OCI-M2 (cell line): ENCODE data around the gene ZMYND11.
"Not testable (repeated sequence)": the region's sequence is repeated elsewhere in the genome, so short reads cannot be mapped to it uniquely, and the experiment has no call there.

Experiments
- DNase-seq: peaks from one replicate; lab custom pipeline; 2025; ENCODE audit not compliant: unreplicated experiment; lab: John Stamatoyannopoulos, UW

The ZMYND11 gene

GRCh38 chr10:279232-279631 lies 144.0 kb downstream of the ZMYND11 start:
- DNase-seq, result no peak

DNA sequence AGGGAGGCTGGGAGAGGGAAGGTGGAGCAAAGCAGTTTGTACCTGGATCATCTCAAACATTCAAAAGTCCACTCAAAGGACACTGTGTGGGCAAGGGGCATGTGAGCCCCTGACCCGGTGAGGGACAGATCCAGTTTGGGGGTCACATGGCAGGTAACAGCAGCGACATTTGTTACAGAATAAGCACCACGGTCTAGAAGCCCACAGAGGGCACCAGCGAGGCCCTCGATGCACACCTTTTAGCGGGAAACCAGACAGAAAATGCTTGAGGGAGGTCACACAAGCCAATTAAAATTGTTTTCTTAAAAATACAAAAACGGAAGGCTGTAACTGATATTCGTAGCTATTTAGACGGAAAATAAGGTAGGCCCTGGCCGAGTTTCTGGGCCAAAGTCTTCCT lies 144.4 kb downstream of the ZMYND11 start:
- no peak for DNase-seq

DNA sequence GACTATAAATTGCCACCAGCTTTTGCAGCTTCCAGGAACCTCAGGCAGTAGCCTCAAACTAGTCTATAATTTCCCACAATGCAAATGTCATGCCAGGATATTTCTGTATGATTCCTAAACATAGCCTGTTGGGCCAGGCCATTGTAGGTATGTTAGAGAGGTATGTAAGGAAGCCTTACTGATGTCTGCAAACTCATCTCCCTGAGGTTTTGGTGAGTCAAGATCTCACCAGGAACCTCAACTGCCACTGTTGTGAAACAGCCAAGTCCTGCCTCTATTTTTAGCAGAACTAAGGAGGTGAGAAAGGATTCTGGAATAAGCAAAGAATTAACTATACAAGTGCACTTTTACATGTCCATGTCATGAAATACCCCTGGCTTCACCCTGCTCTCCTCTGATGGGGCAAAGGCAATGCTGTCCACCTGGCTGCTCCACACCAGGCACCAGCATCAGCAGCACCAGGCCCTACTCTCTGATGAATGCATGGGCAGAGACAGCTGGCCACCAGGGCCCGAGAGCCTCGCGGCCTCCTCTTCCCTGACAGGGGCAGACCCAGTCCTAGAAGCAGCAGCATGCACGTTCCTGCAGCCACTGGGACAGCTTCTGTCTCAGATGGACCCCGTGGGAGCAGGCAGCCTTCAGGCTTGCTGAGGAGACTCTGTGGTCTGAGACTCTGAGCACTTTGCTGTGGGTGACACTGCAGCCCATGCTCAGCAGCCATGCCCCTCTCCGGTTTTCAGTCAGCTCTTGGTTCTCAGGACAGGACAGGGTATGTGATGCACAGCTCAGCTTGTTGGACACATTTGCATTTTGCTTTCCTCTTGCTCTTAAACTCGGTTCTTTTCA lies 147.3 kb downstream of the ZMYND11 start:
- no peak for DNase-seq

GRCh38 chr10:283140-283479 lies 147.9 kb downstream of the ZMYND11 start:
- no peak for DNase-seq

- DNase-seq, result no peak
Measured at GRCh38 chr10:283916-284356, 148.7 kb downstream of the ZMYND11 start.

DNA sequence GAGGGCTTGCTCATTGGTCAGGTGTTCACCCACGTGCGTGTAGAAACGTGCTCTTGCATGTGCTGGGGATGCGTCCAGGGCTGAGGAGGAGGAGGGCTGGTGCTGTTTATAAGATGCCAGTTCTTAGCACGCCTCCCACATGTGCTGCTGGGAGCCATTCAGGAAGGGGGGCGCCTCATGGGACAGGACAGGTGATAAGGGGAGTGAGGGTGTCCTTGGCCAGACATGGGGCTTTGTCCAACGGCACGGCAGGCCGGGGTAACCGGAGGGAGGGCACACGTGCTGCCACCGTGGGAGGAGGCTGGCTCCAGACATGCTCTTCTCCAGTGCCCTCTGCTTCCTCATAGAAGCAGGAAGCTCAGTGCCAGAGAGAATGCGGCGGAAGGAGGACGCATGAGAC lies 150.0 kb downstream of the ZMYND11 start:
- DNase-seq, result no peak

GRCh38 chr10:287026-287709 lies 151.9 kb downstream of the ZMYND11 start:
- no peak for DNase-seq

DNA sequence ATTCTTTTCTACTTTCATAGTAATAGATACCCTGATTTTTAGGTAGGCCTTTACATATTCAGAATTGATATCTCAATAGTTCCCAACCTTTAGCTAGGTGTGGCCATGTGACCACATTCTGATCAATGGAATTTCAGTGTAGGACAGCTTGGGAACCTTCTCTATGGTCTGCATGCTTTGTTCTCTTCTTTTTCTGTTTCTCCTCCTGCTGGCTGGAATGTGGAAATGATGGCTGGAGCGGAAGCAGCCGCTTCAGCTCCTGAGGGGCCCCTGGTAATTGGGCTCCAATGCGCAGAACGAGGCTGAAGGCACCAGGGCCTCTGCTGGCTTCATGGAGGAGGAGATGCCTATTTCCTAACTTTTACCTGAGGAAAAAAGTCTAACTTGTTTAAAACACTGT lies 152.6 kb downstream of the ZMYND11 start:
- no peak for DNase-seq

DNA sequence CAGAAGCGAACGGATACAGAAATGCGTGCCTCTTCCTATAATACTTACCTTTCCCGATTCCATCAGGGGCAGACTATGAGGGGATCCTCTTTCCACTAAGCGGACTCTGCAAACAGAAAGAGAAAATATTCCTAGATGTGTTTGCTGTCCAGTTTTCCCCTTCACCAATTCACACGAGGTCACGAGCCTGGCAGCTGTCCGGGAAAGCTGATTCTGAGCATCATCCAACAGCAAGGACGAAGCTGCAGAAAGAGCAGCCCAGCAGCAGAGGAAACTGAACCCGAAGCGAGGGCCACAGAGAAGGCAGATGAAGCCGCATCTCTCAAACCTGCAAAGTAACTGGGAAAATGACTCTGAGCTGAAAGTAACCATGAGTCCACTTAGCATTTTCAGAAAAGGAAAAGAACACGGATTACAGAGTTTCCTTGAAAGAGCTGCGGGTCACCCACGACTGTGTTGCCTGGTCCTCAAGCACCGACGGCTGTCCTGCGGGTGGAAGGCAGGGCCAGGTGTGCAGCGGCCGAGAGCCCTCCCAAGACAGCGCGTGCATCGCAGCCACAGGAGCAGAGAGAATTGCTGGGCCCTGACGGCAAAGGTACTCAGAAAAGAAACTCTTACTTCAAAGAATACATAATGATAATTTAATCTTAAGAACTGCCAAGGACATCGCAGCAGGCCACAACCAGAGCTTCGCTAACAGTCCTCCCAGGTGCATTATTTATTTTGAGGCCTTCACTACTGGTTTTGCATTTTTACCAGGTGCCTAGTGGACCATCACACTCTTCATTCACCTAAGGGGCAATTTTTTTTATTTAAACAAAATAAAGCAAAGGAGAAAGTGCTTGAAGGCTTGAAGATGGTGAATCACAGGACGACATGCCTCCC lies 153.3 kb downstream of the ZMYND11 start:
- DNase-seq, result no peak

GRCh38 chr10:289581-289980 lies 154.3 kb downstream of the ZMYND11 start:
- DNase-seq, result no peak

- DNase-seq, result no peak
Measured at GRCh38 chr10:290026-290725, 154.9 kb downstream of the ZMYND11 start.

DNA sequence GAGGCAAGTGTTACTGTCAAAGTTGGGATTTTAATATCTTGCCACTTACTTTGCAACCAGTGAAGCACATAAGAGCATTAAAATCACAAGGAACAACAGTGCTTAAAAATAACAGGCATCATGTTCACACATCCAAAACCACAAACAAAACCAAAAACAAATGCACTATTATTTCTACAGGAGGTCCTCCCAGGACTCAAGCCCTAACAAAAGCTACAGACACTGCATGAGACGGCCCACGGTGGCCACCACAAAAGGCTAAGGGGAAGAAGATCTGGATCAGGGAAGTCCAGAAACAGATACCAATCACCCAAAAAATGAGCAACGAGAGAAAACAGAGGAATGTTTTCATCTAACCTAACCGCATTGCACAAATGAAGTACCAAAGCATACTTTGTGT lies 158.4 kb downstream of the ZMYND11 start:
- no peak for DNase-seq

GRCh38 chr10:297567-297966 lies 162.3 kb downstream of the ZMYND11 start:
- no peak for DNase-seq

DNA sequence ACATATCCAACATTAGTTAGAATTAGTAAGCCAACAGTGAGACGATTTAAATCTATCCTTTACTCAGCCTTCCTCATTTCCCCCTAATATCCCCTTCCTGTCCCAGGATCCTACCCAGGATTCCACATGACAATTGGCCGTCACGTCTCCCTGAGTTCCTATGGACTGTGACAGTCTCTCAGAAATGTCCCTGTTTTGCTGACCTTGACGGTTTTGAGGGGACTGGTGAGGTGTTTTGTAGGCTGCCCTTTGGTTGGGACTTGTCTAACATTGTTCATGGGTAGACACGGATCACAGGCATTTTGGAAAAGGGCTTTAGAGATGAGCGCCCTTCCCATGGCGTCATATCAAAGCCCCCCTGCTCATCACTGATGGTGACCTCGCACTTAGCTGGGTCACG lies 162.8 kb downstream of the ZMYND11 start:
- DNase-seq, result no peak

DNA sequence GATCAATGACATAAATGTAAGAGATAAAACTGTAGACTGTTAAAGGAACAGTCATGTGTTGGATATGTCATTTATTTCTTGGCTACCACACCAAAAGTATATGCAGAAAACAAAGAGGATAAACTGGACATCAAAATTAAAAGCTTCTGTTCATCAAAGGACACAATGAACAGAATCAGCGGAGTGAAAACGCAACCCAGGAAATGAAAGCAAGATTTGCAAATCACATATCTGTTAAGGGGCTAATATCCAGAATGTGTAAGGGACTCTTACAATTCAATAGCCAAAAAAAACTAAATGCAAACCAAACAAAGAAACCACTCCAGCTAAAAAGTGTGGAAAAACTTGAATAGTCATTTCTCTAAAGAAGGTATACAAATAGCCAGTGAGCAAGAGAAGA lies 164.3 kb downstream of the ZMYND11 start:
- no peak for DNase-seq

GRCh38 chr10:299969-300368 lies 164.7 kb downstream of the ZMYND11 start:
- DNase-seq, result no peak

DNA sequence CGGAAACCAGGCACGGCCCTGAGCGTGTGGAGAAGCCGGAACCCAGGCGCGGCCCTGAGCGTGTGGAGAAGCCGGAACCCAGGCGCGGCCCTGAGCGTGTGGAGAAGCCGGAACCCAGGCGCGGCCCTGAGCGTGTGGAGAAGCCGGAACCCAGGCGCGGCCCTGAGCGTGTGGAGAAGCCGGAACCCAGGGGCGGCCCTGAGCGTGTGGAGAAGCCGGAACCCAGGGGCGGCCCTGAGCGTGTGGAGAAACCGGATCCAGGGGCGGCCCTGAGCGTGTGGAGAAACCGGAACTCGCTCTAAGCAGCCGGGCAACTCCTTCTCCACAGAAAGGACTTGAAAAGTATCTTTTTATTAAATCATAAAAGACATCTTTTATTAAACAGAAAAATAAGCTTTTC lies 165.3 kb downstream of the ZMYND11 start:
- not testable (repeated sequence) for DNase-seq

DNA sequence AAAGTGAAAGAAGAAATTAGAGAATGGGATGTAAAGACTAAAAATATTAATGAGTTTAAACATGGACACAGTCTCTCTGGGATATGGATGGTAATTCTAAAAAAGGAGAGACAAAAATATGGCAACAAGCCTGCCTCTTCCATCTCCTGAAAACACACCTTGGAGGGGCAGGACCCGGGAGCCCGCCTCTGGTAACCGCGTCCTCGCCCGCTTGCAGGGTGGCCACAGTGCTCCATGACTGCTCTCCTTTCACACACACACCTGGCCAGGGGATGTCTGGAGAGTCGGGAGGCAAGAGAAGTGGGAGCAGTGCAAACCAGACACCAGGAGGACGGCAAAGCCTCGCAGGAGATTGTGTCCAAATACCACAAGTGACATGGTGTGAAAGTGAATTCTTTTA lies 166.3 kb downstream of the ZMYND11 start:
- no peak for DNase-seq
